ENCODE measurements around the gene CIB1. TPM values are rescaled to one million over a fixed set of nuclear protein-coding genes. Genes with fewer than 3 reads are reported as not detected.

Gene CIB1
- total and polyA plus RNA-seq, 10 of the 15 experiments (the other 5 are each of a cell fraction or from before 2014, with no cell fraction given), result 10.8 to 155 (median 81.9) TPM

DNA sequence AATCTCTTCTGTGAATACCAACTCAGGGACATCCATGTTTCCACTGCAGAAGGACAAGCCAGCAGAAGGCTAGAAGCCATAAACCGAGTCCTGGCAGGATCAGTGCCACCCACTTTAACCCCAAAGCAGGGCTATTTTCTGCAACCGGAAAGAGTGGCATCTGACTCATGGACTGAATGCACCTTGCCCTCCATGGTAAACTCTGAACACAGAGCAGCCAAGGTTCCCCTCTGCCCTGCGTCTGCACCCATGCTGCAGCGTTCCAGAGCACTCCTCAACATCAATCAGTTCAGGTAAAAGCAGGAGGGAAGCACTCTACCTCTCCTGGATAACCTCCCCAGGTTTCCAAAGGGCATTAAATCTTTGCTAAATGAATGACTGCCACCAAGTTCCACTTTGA, 30.9 kb upstream of the CIB1 start:
- Histone ChIP-seq H2AFZ (ENCODE audit: control insufficient read depth, low read depth, low read length) (peak overlapping the region; percentile 95), H3K9ac (ENCODE audit: control insufficient read depth, insufficient read depth, low read length) (peak overlapping the region; percentile 82), H3K36me3 (ENCODE audit: control insufficient read depth in 2 of 2, insufficient read depth in 2 of 2, low read length in 1 of 2) (no peaks in the 10 kb centered on the region), H3K4me2 (ENCODE audit: control insufficient read depth, insufficient read depth) (peak overlapping the region; percentile 83), H3K4me1 (ENCODE audit: control insufficient read depth, insufficient read depth, low read length) (peaks cover 19% of the 10 kb centered on the region), H3K27ac (ENCODE audit: control insufficient read depth, insufficient read depth) (peak overlapping the region; percentile 87), H3K9me3 (replicated peaks; ENCODE audit: control insufficient read depth, insufficient read depth, low read length) (no peaks in the 10 kb centered on the region), H3K27me3 (replicated peaks in 1 of 2; ENCODE audit: control insufficient read depth in 2 of 2, insufficient read depth in 2 of 2, low read length in 1 of 2) (no peaks in the 10 kb centered on the region), H3K79me2 (ENCODE audit: control insufficient read depth, insufficient read depth, low read length) (peaks cover 39% of the 10 kb centered on the region), H4K20me1 (ENCODE audit: control insufficient read depth, insufficient read depth) (no peaks in the 10 kb centered on the region), H3K4me3 (peak overlapping the region; percentile 82)
- no peak for DNase-seq (ENCODE audit: low read depth, low spot score)
- intact Hi-C loops (cut with micrococcal nuclease; ENCODE audit: unreplicated experiment) (no loop called here), in situ Hi-C loops (cut with MboI) (no loop called here)
- TF ChIP-seq POU2F2 (IDR thresholded peaks at IDR 0.05; ENCODE audit: borderline replicate concordance, low read depth, low read length) (0 out of 3 replicates have a peak, but pooled peaks have one; percentile 7), HDAC6 (IDR thresholded peaks at IDR 0.05; ENCODE audit: unreplicated experiment) (no peak), TCF7 (IDR thresholded peaks at IDR 0.05; ENCODE audit: borderline replicate concordance) (no peak)
- TF ChIP-seq, protein P1, sequence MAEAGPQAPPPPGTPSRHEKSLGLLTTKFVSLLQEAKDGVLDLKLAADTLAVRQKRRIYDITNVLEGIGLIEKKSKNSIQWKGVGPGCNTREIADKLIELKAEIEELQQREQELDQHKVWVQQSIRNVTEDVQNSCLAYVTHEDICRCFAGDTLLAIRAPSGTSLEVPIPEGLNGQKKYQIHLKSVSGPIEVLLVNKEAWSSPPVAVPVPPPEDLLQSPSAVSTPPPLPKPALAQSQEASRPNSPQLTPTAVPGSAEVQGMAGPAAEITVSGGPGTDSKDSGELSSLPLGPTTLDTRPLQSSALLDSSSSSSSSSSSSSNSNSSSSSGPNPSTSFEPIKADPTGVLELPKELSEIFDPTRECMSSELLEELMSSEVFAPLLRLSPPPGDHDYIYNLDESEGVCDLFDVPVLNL (IDR thresholded peaks at IDR 0.05; ENCODE audit: low read depth, low read length), result no peak
- no peak for FAIRE-seq
- ChIA-PET POLR2A (no interaction called here), SMC1A (ENCODE audit: uncharacterized antibody, unreplicated experiment) (no interaction called here), RAD21 (ENCODE audit: unreplicated experiment) (no interaction called here), CTCF (no interaction called here)
- BruUV-seq (replicated peaks), result no TSS peak
- 20% methylated on average over 4 of the region's 4 CpGs for WGBS (ENCODE audit: insufficient coverage, insufficient replicate concordance, low lambda C conversion rate, missing lambda C conversion rate)
- ATAC-seq, result peak; percentile 39

DNA sequence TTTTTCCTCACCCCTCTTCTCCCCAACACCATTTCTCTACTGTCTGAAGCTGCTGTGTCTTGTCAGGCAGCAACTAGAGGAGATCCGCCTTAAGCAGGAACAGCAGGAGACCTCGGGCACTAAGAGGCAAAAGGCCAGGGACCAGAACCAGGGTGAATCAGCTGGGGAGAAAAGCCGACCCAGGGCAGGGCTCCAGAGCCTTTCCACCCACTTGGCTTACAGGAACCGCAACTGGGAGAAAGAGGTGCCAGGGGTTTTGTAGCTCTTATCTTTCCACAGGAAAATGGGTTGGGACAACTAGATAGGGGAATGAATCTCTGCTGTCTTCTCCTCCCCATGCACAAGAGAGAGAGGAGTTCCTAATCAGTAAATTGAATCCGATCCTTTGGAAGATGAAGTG, 28.7 kb upstream of the CIB1 start:
- peaks cover 24% of the 10 kb centered on the region for H3K79me2 ChIP-seq (ENCODE audit: control insufficient read depth, insufficient read depth, low read length)
- DNase-seq (ENCODE audit: low read depth, low spot score), result no peak
- no peak overlapping the region for H3K27ac ChIP-seq (ENCODE audit: control insufficient read depth, insufficient read depth)
- H3K4me2 ChIP-seq (ENCODE audit: control insufficient read depth, insufficient read depth), result no peak overlapping the region
- H3K36me3 ChIP-seq (ENCODE audit: control insufficient read depth in 2 of 2, insufficient read depth in 2 of 2, low read length in 1 of 2), result no peaks in the 10 kb centered on the region
- H4K20me1 ChIP-seq (ENCODE audit: control insufficient read depth, insufficient read depth), result no peaks in the 10 kb centered on the region
- H3K27me3 ChIP-seq (replicated peaks in 1 of 2; ENCODE audit: control insufficient read depth in 2 of 2, insufficient read depth in 2 of 2, low read length in 1 of 2), result no peaks in the 10 kb centered on the region; a peak in 1 of 4 replicates
- peaks cover 34% of the 10 kb centered on the region for H3K4me1 ChIP-seq (ENCODE audit: control insufficient read depth, insufficient read depth, low read length)
- RAD21 ChIA-PET (ENCODE audit: unreplicated experiment), result no interaction called here
- BruUV-seq (replicated peaks), result no TSS peak
- H3K4me3 ChIP-seq, result no peak overlapping the region
- FAIRE-seq, result no peak
- ATAC-seq, result no peak
- H2AFZ ChIP-seq (ENCODE audit: control insufficient read depth, low read depth, low read length), result no peak overlapping the region
- intact Hi-C loops (cut with micrococcal nuclease; ENCODE audit: unreplicated experiment), result no loop called here
- TF ChIP-seq, protein P2, sequence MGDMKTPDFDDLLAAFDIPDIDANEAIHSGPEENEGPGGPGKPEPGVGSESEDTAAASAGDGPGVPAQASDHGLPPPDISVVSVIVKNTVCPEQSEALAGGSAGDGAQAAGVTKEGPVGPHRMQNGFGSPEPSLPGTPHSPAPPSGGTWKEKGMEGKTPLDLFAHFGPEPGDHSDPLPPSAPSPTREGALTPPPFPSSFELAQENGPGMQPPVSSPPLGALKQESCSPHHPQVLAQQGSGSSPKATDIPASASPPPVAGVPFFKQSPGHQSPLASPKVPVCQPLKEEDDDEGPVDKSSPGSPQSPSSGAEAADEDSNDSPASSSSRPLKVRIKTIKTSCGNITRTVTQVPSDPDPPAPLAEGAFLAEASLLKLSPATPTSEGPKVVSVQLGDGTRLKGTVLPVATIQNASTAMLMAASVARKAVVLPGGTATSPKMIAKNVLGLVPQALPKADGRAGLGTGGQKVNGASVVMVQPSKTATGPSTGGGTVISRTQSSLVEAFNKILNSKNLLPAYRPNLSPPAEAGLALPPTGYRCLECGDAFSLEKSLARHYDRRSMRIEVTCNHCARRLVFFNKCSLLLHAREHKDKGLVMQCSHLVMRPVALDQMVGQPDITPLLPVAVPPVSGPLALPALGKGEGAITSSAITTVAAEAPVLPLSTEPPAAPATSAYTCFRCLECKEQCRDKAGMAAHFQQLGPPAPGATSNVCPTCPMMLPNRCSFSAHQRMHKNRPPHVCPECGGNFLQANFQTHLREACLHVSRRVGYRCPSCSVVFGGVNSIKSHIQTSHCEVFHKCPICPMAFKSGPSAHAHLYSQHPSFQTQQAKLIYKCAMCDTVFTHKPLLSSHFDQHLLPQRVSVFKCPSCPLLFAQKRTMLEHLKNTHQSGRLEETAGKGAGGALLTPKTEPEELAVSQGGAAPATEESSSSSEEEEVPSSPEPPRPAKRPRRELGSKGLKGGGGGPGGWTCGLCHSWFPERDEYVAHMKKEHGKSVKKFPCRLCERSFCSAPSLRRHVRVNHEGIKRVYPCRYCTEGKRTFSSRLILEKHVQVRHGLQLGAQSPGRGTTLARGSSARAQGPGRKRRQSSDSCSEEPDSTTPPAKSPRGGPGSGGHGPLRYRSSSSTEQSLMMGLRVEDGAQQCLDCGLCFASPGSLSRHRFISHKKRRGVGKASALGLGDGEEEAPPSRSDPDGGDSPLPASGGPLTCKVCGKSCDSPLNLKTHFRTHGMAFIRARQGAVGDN (IDR thresholded peaks at IDR 0.05), result no peak
- no peak for TF ChIP-seq POU2F2 (IDR thresholded peaks at IDR 0.05; ENCODE audit: borderline replicate concordance, low read depth, low read length)
- TF ChIP-seq HDAC6 (IDR thresholded peaks at IDR 0.05; ENCODE audit: unreplicated experiment), result no peak
- TF ChIP-seq RCOR1 (conservative IDR thresholded peaks at IDR 0.05; ENCODE audit: low read depth, low read length), result no peak
- TF ChIP-seq CHD1 (IDR thresholded peaks at IDR 0.05; ENCODE audit: low read depth, low read length), result no peak
- TF ChIP-seq YBX1 (IDR thresholded peaks at IDR 0.05), result no peak
- TF ChIP-seq, protein P3, sequence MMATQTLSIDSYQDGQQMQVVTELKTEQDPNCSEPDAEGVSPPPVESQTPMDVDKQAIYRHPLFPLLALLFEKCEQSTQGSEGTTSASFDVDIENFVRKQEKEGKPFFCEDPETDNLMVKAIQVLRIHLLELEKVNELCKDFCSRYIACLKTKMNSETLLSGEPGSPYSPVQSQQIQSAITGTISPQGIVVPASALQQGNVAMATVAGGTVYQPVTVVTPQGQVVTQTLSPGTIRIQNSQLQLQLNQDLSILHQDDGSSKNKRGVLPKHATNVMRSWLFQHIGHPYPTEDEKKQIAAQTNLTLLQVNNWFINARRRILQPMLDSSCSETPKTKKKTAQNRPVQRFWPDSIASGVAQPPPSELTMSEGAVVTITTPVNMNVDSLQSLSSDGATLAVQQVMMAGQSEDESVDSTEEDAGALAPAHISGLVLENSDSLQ (IDR thresholded peaks at IDR 0.05), result no peak
- CTCF ChIA-PET, result interaction anchor here (0.7 to 3.6 kb wide), 3 partner anchors 30 to 111 kb away, joined by 3 to 10 read pairs (median 7); partner anchors contain the start of genes CIB1 and GDPGP1
- no peaks in the 10 kb centered on the region for H3K9me3 ChIP-seq (replicated peaks; ENCODE audit: control insufficient read depth, insufficient read depth, low read length)
- no peak overlapping the region for H3K9ac ChIP-seq (ENCODE audit: control insufficient read depth, insufficient read depth, low read length)
- in situ Hi-C loops (cut with MboI), result no loop called here
- POLR2A ChIA-PET, result interaction anchor here (0.5 to 2.1 kb wide), 4 partner anchors 13 to 711 kb away, joined by 3 to 25 read pairs (median 4); partner anchors contain the start of genes CIB1, GDPGP1 and TTLL13
- SMC1A ChIA-PET (ENCODE audit: uncharacterized antibody, unreplicated experiment), result interaction anchor here (1.0 to 1.7 kb wide), 4 partner anchors 13 to 31 kb away, joined by 3 to 4 read pairs (median 4); partner anchors contain the start of gene TTLL13
- WGBS (ENCODE audit: insufficient coverage, insufficient replicate concordance, low lambda C conversion rate, missing lambda C conversion rate), result 81% methylated on average over 5 of the region's 5 CpGs
